Activated CD4-positive, CD25-positive, alpha-beta regulatory T cell treated with anti-CD3 and anti-CD28 coated beads, Interleukin-2, amount 50 U/mL, for 72 hours (primary cell): Measurements from ENCODE around the gene SSC5D.

ENCODE experiments used
- DNase-seq: peaks from one replicate; pipeline ENCODE4 v3.0.0; 2021

SSC5D gene

DNA sequence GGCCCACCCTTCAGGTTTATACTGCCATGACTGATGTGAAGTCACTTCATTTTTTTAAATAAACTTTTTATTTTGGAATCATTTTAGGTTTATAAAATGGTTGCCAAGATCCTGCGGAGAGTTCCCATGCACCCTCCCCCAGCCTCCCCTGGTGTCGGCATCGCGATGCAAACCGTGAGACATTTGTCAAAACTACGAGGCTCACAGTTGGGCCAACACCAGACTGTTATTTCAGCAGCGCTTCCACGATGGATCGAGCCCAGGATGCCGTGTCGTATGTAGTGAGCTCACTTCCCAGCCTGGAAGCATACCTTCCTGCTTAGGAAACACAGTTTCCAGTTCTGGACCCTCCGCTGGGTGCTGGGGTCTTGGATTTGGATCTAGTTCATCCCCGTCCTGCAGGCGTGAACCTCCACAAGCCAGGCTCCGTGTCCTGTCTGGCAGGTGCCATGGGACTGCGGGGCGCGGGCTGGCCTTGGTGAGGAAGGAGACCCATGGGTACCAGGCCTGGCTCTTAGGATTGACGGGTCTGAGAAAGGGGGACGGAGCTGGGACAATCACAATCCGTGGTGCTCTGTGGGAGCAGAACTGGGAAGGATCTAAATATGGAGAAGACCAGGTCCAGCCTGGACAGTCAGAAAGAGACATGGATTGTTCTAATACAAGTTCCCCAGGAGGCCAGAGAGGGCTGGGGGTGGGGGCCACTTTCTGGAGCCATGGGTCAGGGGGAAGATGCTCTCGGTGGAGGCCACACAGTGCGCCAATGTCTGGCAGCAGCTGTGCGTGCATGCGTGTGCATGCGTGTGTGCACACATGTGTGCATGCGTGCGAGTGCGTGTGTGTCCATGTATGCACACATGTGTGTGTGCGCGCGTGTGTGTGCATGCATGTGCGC, 51.1 kb downstream of the SSC5D start:
- DNase-seq, result no peak

DNA sequence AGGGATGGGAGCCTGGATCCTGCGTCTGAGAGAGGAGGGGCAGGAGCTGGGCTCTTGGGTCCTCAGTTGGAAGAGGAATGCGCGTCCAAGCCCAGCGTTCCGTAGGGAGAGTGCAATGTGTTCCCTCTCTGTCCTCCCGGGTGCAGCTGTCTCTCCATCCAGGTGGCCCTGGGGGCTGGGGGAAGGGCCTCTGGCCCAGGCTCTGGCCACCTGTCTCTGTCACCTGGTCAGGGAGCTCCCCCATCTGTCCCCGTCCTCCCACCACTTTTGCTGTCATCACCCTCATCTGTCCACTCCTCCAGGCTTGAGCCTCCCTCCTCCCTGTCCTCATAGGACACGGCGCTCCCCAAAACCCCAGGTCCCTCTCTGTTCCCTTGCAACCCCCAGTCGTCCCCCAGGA, 52.4 kb downstream of the SSC5D start:
- DNase-seq, result no peak

DNA sequence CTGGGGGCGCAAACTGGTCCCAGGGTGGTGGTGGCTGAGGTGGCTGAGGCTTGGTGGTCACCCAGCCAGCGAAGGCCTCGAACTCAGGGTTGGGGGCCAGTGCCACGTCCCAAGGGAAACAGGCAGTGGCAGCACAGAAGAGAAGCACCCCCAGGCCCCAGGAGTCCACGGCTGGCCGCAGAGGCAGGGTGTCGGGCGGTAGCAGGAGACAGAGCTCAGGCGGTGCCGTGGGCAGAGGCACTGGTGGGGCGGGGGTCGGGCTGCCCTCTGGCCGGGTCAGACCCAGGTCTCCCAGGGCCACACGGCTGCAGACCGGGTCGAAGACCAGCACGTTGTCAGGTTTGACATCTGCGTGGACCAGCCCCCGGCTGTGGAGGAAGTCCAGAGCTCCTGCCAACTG, 52.9 kb downstream of the SSC5D start:
- no peak for DNase-seq

DNA sequence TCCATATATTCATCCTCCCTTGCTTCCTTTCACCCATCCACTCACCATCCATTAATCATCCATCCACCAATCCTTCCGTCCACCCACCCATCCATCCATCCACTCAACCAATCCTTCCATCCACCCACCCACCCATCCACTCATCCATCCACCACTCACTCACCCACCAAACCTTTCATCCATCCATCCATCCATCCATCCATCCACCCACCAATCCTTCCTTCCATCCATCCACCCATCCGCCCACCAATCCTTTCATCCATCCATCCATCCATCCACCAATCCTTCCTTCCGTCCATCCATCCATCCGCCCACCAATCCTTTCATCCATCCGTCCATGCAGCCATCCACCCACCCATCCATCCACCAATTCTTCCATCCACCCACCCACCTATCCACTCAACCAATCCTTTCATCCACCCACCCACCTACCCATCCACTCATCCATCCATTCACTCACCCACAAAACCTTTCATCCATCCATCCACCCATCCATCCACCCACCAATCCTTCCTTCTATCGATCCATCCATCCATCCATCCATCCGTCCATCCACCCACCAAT, 54.1 kb downstream of the SSC5D start:
- DNase-seq, result no peak

DNA sequence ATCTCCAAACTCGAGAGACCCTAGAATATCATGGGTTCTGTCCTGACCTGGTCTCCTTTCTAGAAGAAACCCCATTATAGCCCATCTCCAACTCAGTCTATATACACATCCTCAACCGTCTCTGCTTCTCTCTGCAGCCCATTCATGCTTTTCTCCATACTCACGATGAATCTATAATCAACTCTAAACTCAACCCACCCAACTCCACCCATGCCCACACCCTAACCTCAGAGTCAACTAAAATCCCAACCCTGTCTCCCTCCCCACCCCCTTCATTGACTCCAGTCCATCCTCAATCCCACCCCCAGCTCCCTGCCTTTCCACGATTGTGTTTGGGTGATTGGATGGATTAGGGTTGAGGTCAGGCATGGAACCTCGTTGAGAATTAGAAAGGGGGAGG, 55.3 kb downstream of the SSC5D start:
- DNase-seq, result no peak

DNA sequence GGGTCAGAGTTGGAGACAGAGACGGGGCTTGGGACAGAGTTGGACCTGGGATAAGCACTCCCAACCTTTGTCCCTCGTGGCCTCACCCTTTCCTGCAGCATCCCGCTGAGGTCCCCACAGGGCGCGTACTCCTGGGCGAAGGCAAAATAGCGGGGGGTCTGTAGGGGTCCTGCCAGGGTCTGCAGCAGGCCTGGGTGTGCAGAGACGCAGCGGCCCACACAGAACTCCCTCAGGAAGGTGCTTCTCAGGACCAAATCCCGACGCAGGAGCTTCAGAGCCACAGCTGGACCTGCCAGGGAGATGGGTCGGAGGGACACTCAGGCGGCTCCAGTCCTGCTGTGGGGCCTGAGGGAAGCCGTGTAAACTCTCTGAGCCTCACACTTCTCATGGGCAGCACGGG, 55.8 kb downstream of the SSC5D start:
- no peak for DNase-seq

DNA sequence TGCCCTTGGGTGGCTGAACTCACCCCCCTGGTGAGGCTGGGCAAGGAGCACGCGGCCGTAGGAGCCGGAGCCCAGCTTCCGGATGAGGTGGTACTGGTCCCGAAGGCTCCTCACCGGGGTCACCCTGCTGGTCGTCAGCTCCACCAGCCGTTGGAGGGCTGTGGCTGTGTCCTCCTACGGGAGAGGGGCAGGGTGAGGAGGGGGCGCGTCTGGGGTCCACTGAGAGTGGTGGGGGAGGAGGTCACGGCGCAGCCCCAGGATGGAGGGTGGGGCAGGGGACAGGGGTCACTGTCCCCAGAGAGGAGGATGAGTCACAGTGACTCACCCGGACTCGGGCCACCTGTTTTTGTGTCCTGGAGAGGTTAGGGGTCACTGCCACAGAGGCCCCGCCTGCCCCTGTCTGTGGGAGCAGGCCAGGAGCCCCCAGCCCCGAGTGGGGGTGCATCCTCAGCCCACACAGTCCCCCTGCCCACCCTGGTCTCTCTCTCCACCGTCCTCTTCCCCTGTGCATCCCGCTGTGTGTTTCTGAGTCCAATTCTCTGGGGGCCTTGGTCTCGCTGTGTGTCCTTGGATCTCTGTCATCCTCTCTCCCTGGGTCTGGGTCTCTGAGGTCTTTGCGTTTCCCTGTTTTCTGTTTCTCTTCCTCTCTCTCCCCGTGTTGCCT, 56.7 kb downstream of the SSC5D start:
- DNase-seq, result no peak

DNA sequence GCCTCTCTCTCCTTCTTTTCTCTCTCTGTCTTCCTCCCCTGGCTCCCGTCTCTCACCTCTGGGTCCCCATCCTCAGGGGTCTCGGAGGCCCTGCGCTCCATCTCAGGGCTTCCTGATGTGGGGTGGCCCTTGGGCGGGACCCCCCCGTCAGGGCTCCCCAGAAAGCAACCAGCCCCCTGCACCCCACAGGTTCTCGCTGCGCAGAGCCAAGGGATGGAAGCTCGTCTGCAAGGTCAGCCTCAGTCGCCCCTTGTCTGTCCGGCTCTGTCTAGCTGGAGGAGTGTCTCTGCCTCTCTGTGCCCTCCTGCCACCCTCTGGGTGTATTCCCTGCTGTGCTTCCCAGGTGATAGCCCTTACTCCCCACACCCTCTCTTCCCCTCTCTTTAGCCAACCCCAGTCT, 57.2 kb downstream of the SSC5D start, which contains the start of gene SBK3:
TSS of gene SBK3 (minus strand) at position 101 of the 400 bp plus-strand sequence. CDS start at position 101, 0 bp downstream.
- DNase-seq, result no peak

DNA sequence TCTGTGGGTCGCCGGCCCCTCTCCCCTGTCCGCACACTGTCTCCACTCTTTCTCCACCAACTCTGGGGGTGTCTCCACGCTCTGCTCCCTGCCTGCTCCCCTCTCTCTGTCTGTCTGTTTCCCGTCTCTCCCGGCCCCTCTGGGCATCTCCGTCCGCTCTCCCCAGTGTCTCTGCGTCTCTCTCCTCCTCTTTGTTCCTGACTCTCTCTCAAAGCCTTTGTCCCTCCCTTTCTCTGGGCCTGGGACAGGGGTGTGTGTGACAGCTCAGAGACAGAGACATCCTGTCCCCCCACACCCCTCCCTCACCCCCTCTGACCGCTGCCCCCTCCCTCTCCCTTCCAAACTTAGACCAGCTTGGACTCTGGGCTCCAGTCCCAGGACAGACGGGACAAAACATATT, 57.8 kb downstream of the SSC5D start:
- DNase-seq, result no peak

DNA sequence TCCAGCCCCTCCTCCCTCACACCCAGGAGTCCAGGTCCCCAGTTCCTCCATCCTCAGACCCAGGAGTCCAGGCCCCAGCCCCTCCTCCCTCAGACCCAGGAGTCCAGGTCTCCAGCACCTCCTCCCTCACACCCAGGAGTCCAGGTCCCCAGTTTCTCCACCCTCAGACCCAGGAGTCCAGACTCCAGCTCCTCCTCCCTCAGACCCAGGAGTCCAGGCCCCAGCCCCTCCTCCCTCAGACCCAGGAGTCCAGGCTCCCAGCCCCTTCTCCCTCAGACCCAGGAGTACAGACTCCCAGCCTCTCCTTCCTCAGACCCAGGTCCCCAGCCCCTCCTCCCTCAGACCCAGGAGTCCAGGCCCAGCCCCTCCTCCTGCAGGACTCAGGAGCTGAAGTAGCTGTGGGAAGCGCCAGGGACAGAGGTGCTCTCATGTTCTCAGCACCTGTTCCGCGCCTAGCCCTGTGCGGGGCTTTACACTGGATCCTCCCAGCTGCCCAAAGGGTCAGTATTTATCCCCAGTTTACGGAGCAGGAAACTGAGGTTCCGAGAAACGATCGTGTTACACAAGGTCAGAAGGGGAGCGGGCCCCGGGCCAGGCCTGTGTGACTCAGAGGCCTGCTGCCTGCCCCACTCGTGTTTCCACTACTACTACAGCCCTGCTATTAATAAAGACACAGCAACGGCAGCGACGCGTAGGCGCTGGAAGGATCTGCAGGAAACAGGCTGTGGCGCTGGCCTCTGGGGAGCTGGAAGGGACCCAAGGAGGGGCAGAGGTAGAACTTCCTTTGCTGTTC, 58.8 kb downstream of the SSC5D start:
- no peak for DNase-seq

DNA sequence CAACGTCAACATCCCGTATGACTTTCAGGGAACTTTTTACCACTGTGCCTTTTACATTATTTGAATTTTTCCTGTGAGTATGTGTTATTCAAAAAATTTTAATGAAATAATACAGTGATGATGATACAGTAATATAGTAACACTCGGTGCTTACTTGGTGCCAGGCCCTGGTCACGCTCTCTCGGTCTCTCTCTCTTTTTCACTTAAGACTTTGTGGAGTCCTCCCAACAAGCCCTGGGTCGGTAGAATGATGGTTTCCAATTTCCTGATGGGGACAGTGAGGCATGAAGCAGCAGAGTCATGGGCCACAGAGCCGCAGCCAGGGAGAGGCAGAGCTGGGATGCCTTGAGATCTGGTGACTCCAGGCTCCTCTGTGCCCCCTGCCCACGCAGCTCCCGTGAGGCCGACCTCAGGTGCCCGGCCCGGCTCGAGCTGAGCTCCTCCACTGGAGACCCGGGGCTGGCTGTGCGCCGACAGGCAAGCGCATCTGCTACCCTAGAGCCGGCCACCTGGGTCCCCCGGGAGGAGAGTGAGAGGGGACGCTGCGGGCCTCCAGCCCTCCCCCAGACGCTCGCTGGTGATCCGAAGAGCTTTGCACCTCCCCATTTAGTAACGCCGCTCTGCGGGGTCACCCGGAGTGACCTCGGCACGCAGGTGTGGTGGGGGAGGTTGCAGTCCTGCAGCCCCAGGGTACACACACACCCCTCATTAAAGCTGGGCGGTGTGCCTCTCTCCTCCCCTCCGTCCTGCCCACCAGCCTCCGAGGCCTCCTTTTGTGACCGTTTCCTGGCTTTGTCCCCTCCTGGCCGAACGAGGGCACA, 61.5 kb downstream of the SSC5D start:
- no peak for DNase-seq

DNA sequence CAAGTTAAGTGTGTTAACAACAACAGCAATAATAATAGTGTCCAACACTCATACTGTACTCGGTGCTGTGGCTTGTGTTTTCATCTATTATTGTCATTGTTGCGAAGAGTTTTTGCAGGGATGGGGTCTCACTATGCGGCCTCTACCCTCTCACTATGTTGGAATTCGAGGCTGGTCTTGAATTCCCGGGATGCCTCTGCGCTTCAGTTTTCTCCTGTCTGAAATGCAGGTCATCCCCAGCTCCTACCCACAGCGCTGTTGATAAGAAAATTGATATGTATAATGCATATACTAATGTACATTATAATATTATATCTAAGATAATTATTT, 62.0 kb downstream of the SSC5D start:
- no peak for DNase-seq

DNA sequence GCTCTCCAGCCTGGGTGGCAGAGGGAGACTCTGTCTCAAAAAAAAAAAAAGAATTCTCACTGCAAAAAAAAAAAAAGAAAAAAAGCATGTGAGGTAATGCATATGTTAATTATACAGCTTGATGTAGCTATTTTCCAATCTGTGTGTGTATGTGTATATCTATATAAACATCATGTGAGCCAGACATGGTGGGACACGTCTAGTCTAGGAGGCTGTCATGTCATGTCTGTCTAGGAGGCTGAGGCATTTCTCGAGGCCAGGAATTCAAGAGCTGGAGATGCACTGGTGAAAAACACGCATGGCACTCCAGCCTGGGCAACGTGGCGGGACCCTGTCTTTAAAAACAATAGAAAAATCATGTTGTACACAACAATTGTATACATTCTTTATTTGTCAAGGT, 64.0 kb downstream of the SSC5D start:
- no peak for DNase-seq

DNA sequence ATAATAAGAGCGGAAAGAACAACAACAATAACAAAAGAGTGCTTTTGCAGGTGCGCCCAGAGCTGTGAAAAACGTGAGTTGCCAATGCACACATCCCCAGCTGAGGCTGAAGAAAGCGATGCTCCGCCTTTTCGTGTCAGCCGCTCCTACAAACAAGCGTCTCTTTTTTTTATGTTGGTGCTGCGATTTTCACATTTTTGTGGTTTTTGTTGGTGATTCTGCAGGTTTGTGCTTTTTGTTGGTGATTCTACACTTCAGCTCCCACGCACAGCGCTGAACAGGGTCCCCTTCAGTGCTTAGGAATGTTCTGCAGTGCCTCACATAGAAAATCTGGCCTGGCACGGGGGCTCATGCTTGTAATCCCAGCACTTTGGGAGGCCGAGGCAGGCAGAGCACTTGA, 64.4 kb downstream of the SSC5D start:
- DNase-seq, result no peak

DNA sequence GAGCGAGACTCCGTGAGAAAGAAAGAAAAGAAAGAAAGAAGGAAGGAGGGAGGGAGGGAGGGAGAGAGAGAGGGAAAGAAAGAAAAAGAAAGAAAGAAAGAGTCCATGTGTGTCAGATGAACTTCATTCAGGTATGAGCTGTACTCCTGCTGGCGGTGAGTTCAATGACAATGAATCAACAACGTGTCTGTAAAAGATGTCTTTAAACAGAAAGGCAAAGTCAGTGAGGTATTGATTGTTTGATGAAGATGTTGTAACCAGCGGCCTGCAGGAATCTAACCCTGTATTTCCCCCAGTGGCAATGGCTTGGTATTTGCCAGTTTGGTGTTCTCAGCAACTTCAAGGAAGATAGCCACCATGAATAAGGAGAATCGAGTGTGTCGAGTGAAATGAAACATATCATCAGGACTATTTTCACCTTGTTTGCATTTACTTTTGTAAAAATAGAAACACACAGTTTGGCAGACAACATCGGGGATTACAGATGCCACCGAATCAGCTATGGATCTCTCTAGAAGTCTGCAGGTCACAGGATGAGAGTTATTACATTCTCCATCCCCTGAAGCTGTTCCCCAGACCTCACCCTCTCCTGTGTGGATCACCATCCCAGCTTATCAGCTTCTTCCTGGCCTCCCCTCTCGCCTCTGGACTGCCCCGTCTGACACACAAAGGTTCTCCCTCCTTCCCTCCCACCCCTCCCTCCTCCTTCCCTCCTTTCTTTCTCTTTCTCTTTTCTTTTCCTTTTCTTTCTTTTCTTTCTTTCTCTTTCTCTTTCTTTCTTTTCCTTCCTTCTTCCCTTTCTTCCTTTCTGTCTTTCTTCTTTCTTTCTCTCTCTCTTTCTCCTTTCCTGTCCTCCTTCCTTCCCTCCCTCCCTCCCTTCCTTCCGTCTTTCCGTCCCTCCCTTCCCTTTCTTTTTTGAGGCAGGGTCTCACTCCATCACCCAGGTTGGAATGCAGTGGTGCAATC, 65.3 kb downstream of the SSC5D start:
- DNase-seq, result no peak

DNA sequence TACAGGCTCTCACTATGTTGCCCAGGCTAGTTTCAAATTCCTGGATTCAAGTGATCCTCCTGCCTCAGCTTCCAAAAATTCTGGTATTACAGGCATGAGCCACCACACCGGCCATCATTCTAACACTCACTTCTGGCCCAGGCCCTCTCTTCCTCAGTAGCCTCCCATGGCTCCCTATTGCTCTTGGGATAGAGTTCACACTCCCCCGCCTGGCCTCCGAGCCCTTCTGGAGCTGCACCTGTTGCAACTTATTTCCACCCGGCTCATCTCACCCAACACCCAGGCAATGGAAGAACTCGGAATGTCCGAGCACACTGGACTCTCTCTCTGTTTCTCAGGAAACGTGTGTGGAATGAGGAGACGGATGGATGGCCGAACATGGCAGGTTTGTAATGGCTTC, 66.1 kb downstream of the SSC5D start:
- DNase-seq, result no peak

DNA sequence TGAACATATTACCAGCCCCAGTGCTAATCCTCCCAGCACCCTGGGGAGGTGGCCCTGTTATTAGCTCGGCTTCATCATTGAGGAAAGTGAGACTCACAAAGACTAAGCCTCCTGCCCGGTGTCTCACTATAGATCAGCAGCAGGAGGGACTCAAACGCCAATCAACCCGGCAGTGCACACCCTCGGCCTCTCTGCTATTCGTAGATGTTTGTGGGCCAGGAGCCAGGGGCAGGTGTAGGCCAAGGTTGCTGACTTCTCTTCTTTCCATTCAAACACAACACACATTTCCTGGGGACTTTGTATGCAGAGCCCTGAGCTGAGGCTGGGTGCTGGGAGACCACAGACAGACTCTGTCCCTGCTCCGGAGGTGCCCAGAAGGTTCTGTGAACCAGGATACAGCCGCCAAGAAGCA, 66.5 kb downstream of the SSC5D start:
- DNase-seq, result no peak

DNA sequence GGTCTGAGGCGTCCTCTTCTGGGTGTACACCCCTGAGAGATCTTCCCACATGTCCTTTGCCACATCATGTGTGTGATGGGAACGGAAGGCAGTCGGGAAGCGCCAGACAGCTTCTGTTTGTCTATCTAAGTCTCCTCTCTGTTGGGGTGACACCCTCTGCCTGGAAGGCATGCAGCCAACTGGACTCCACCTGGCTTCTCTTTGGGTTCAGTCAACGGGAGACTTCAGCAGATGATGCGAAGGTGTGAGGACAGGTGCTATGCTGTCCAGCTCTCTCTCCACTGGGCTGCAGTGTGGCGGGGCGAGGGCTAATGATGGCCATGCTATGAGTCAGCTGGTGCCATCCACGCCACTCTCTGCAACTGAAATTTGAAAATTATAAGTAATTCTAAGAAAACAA, 71.4 kb downstream of the SSC5D start:
- no peak for DNase-seq

DNA sequence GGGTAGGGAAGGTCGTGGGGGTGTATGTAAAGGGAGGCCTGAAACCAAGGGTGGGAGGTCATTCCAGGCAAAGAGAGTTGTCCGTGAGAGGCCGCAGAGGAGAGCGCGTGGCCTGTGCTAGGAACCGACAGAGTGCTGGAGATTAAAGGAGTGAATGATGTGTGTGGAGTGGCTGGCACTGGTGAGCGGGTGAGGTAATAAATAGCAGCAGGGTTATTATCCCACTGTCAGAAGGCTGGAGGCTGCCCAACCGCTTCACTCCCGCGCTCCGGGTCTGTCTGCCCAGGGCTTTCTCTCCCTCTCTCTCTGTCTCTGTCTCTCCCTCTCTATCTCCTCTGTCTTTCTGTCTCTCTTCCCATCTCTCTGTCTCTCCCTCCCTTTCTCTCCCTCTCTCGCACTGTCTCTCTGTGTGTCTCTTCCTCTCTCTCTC, 75.0 kb downstream of the SSC5D start:
- no peak for DNase-seq

DNA sequence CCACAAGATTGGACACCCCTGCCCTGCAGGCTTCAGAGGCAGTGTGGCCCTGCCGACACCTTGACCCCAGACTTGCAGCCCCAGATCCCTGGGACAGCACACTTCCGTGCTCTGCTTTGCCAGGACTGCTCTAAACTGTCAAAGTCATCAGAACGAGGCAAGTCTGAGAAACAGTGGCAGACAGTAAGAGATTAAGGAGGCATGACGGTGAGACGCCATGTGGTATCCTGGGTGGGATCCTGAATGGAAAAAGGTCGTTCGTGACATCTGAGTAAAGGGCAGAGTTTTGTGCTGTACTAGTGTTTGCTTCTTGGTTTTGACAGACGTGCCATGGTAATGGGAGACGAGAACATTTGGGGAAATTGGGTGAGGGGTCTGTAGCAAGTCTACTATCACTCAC, 78.6 kb downstream of the SSC5D start:
- no peak for DNase-seq

DNA sequence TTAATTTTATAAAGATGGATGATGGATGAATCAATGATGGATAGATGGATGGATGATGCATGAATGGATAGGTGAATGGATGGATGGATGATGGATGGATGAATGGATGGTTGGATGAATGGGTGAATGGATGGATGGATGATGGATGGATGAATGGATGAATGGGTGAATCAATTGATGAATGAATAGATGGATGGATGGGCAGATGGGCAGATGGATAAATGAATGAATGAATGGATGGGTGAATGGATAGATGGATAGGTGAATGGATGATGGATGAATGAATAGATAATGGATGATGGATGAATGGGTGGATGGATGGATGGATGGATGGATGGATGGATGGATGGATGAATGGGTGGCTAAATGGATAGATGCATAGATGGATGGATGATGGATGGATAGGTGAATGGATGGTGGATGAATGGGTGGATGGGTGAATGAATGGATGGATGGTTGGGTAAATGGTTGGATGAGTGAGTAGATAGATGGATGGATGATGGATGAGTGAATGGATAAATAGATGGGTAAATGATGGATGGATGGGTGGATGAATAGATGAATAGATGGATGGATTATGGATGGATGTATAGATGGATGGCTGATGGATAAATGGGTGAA, 79.6 kb downstream of the SSC5D start:
- no peak for DNase-seq
